Brain microvascular endothelial cell (primary cell): ENCODE data around the gene SCNN1B.
A peak's percentile ranks its signal among the peaks of the same experiment; 100 is the strongest.
"Not testable (repeated sequence)": the region's sequence is repeated elsewhere in the genome, so short reads cannot be mapped to it uniquely, and the experiment has no call there.

Experiments
- DNase-seq: peaks from one replicate; pipeline ENCODE4 v3.0.0-alpha.2; 2020
- H3K27ac ChIP-seq: fragments of 250-450 bp; sonication (Bioruptor Pico); 2 replicates; pipeline ENCODE4 v1.5.1; 2020; ENCODE audit warnings: mild to moderate bottlenecking, moderate library complexity
- H3K27me3 ChIP-seq: fragments of 250-450 bp; sonication (Bioruptor Pico); replicated peaks from 2 replicates; pipeline ENCODE4 v1.5.1; 2020; ENCODE audit warnings: mild to moderate bottlenecking
- H3K36me3 ChIP-seq: fragments of 250-450 bp; sonication (Bioruptor Pico); replicated peaks from 2 replicates; pipeline ENCODE4 v1.5.1; 2020; ENCODE audit warnings: mild to moderate bottlenecking
- H3K4me3 ChIP-seq: 2 replicates; pipeline ENCODE4 v1.5.1; 2011; ENCODE audit warnings: low read depth, mild to moderate bottlenecking, control low read depth, low read length, moderate library complexity
- CTCF ChIP-seq: IDR thresholded peaks from 2 replicates; pipeline ENCODE4 v1.5.1; 2011; ENCODE audit warnings: low read depth, mild to moderate bottlenecking, moderate library complexity, low read length, control low read depth, inconsistent platforms; ENCODE audit errors: missing control alignments
- in situ Hi-C: cut with HindIII; loops from 2 replicates; pipeline ENCODE4 v1.10.0; 2017; ENCODE audit warnings: low sequenced_read_pairs, low pct_ligation_motif_present

The SCNN1B gene

GRCh38 chr16:23290189-23291062 is 11.7 kb upstream of the SCNN1B start:
- in situ Hi-C loops, result no loop called here
- H3K4me3 ChIP-seq, result no peak overlapping the region
- H3K36me3 ChIP-seq, result no peaks in the 10 kb centered on the region
- no peak overlapping the region for H3K27ac ChIP-seq
- TF ChIP-seq CTCF, result no peak
- DNase-seq, result no peak
- no peaks in the 10 kb centered on the region for H3K27me3 ChIP-seq

- Histone ChIP-seq H3K27ac (no peak overlapping the region), H3K27me3 (no peaks in the 10 kb centered on the region), H3K36me3 (no peaks in the 10 kb centered on the region), H3K4me3 (no peak overlapping the region)
- in situ Hi-C loops, result no loop called here
- TF ChIP-seq CTCF, result no peak
- no peak for DNase-seq
Measured at GRCh38 chr16:23293016-23293415, 9.1 kb upstream of the SCNN1B start.

- Histone ChIP-seq H3K4me3 (no peak overlapping the region), H3K36me3 (no peaks in the 10 kb centered on the region), H3K27me3 (no peaks in the 10 kb centered on the region), H3K27ac (no peak overlapping the region)
- no peak for DNase-seq
- in situ Hi-C loops, result no loop called here
- no peak for TF ChIP-seq CTCF
Measured at GRCh38 chr16:23294260-23294659, 7.8 kb upstream of the SCNN1B start.

- Histone ChIP-seq H3K4me3 (no peak overlapping the region), H3K27me3 (peaks cover 6% of the 10 kb centered on the region), H3K36me3 (no peaks in the 10 kb centered on the region), H3K27ac (no peak overlapping the region)
- DNase-seq, result no peak
- in situ Hi-C loops, result no loop called here
- TF ChIP-seq CTCF, result peak; percentile 29
Measured at GRCh38 chr16:23296994-23297393, 5.1 kb upstream of the SCNN1B start.

GRCh38 chr16:23298290-23298915 is 3.7 kb upstream of the SCNN1B start:
- H3K27ac ChIP-seq, result no peak overlapping the region
- TF ChIP-seq CTCF, result no peak
- no peaks in the 10 kb centered on the region for H3K36me3 ChIP-seq
- peaks cover 20% of the 10 kb centered on the region for H3K27me3 ChIP-seq
- in situ Hi-C loops, result no loop called here
- DNase-seq, result no peak
- no peak overlapping the region for H3K4me3 ChIP-seq

- H3K36me3 ChIP-seq, H3K4me3 ChIP-seq, in situ Hi-C loops, DNase-seq, H3K27ac ChIP-seq: not testable (repeated sequence)
- H3K27me3 ChIP-seq, result peaks cover 20% of the 10 kb centered on the region
Measured at GRCh38 chr16:23299815-23300214, 2.3 kb upstream of the SCNN1B start.
